GM19043 (cell line): ENCODE data around the gene H2BK1.

Experiments used
- ATAC-seq: cut with Tn5 transposase; IDR thresholded peaks from one replicate; pipeline ENCODE4 v1.9.1; 2021; ENCODE audit warnings: low read depth; ENCODE audit not compliant: unreplicated experiment

H2BK1 gene

DNA sequence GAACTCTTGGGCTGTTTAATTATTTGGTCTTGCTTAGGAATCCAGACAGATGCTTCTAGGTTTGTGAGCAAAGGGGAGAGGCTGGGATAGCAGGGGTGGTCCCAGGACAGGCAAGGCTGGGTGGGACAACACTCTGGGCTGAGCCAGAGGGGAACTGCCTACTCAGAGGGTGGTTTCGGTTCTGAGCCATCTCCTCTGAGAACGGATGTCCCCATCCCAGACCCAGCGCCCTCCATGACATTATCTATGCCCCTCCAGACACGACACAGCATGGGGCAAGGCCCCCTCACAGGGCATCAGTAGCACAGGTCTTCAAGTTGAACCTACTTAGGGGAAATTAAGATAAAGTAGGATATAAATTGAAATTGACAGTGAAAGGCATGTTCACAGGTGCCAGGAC, 30.3 kb downstream of the H2BK1 start:
- no peak for ATAC-seq

DNA sequence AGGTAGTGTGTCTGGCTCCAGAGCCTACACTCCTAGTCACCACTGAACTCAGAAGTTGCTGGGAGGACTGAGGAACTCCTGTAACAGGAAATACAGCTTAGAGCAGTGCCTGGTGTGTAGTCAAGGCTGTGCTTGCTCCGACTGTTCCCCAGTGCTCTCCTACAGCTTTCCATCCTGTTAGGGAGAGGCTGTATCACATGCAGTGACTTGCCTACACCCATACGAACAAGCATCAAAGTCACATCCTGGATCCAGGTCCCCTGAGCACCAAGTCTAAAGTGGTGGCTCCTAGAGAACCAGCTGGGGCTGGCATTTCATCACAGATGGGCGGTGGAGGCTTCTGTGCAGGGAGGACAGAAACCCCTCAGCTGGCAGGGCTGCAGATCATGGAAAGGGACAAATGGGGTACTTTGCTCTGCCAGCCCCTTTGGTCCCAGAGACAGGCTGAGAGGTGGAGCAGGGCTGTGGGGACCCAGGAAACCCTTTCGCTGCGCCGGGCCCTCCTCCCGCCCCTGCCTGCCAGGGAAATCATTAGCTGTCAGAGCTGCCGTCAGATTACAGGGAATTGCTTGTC, 30.9 kb downstream of the H2BK1 start:
- no peak for ATAC-seq

DNA sequence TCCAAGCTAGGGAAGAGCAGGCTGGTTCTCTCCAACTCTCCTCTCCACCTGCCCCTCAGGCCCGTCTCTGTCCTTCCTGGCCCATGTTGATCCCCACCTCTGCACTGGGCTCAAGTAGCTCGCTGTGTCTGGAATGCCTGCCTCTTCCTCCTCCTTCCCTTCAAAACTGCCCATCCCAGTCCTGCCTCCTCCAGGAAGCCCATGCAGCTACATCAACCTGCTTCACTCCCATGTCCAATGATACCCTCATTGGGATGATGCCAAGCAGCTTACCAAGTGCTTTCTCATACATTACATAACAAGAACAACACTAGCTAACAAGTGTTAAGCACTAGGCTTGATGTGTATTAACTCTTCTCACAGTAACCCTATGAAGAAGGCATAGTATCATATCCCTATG, 31.5 kb downstream of the H2BK1 start:
- ATAC-seq, result no peak

DNA sequence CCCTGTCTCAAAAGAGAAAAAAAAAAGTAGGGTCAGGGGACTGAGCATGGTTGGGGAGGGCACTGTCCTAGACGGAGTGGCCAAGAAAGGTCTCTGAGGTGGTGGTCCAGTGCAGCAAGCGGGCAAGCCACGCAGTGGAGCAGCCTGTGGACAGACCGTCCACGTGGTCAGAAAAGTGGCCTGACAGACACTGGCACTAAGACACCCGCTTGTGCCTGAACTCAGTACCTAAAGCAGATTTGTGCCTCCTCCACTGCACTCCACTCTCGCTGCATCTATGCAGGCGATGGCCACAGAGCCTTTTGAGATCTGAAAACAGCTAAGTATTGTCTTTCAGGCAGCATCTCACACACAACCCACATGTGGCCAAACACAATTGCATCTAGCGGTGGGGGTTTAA, 32.1 kb downstream of the H2BK1 start:
- ATAC-seq, result no peak

DNA sequence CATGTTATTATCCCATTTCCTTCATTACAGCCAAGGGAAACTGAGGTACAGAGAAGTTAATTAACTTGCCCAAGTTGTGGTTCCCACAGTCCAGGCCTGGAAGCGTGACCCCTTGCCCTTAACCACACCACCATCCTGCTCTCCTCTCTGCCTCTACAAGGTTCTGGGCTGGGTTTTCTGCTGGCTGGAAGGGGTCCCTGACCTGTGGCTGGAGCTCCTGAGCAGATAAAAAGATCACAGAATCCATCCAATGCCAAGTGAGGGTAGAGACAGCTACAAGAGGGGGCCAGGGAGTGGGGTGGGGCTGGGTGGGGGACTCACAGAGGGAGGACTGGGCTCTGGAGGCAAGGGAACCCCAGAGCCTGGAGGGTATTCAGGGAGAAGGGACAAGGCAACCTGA, 33.0 kb downstream of the H2BK1 start:
- ATAC-seq, result no peak

DNA sequence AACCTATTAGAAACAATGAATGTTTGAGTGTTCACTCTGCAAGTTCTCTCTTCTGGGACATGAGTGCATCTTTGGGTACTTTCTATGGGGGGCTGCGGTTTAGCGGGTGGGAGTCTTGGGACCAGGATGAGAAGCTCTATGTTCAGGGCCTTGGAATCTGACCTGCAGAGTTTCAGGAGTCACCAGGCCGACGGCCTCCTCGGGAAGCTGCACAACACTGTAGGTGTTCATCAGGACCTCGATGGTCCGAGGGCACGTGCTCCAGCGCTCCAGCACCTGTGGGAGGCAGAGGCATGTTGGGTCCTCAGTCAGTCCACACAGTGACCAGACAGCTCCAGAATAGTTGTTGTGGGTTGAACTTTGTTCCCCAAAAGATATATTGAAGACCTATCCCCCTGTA, 33.9 kb downstream of the H2BK1 start:
- ATAC-seq, result no peak

DNA sequence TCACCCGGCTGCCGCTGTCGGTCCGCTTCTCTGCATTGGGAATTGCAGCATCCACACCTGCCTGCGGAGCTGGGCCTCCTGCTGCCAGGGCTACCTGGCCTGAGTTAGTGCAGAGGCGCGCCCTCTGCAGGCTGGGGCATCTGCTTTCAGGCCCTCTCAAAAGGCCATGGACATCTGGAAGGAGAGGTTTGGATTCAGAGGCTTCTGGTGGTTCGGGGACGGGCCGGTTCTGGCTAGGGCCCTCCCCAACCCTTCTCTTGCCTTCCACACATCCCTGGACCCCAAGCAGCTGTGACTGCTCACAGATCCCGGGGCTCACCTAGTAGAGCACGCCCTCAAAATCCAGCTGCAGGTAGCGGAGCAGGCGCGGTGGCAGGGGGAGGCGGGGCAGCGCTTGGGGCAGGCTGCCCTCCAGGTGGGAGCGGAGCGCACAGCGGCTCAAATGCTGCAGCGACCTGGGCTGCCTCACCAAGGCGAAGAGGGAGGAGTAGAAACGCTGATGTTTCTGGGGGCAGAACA, 34.4 kb downstream of the H2BK1 start:
- ATAC-seq, result no peak

DNA sequence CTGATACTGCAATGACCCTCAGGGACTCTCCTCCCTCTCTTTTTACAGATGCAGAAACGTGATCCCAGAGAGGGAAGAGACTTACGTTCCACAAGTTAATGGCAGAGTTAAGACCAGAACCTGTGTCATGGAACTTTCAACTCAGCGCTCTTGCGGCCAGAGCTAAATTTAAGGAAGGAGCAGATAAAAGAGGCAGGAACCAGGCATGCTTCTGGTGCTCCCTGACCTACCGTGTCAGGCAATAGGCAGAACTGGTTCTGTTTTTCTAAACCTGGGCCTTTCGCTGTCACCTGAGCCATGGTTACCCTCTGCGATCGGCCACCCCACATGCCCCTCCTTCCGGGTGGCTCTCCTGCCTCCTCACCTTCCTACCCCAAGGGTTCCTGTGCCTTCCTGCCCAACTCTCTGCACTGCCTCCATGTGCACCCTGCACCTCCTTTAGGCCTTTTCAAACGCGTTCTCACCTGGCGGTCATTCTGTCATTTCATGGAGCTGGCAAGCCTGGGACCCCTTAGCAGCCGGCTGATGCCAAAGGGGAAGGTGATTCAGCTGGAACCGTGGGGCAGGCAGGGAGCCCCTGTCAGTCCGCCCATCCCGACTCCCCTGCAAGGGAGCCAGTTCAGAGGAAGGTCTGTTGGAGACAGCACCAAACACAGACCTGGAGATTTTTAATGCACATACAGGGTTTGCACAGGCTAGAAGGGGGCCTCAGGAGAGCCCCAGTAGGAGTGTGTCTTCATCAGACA, 35.1 kb downstream of the H2BK1 start:
- no peak for ATAC-seq

DNA sequence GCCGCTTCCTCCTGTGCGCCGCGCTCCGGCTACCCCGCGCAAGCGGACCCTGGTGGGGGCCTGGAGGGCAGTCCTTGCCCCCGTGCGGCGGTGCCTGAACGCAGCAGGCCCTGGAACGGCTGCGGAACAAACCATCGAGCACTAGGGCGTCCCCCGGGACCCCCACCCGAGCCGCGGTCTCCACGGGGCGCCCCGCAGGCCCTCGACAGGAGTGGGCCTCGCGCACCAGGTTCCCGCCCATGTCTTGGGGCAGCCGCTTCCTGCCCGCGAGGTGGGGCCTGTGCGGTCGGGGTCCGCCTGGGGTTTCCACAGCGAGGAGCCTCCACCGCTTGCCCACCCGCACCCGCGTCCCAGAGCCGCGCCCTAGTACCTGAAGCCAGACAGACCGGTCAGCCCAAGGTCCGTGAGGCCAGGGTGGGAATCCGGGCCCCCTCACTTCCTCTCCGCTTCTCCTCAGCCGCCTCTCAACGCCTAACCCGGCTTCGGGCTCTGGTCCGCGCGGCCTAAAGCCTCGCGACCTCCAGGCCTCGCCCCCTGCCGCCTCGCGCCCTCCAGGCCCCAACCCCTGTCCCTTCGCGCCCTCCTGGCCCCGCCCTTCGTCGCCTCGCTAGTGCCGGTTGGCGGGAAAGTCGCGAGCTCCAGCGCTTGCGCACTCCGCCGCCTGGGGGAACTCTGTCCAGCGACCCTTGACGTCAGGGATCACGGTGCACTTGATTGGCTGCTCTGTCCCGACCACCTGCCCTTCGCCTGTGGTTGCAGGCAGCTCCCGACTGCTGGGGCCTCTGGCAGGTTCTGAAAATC, 35.8 kb downstream of the H2BK1 start:
- ATAC-seq, result no peak

DNA sequence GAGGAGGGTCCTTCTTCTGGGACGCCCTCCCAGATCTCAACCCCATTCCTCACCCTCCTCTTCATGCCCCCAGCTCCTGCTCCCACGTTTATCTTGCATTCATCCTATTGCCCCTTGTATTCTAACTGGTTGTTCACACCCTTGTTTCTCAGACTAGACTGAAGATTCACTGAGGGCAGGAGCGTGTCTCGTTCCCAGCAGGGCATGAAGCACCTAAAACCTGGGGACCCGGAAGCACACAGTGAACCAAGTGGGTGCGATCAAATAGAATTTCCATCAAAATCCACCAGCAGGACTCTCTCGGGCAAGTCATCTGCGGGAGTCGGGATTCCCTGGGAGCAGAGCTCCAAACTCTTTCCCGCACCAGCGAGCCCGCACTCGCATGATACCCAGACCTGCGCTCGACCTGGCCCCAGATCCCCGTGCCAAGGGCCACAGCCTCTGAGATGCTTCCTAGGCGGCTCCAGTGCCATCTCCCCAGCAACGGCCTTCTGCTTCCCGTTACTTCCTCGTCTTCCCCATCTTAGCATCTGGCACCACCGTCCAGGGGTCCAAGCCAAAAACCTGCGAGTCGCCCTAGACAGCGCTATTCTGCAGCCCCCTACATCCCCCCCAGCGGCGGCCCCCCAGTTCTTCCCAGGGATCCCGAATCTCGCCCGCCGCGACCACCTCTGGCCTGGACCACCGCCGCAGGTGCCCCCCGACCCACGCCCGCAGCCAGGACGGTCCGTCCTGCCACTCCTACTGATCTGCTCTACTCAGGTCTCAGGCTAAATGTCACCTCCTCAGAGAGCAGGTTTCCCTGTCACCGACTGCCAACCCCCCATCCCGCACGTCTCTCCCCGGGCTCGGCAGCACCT, 36.7 kb downstream of the H2BK1 start:
- ATAC-seq, result no peak

DNA sequence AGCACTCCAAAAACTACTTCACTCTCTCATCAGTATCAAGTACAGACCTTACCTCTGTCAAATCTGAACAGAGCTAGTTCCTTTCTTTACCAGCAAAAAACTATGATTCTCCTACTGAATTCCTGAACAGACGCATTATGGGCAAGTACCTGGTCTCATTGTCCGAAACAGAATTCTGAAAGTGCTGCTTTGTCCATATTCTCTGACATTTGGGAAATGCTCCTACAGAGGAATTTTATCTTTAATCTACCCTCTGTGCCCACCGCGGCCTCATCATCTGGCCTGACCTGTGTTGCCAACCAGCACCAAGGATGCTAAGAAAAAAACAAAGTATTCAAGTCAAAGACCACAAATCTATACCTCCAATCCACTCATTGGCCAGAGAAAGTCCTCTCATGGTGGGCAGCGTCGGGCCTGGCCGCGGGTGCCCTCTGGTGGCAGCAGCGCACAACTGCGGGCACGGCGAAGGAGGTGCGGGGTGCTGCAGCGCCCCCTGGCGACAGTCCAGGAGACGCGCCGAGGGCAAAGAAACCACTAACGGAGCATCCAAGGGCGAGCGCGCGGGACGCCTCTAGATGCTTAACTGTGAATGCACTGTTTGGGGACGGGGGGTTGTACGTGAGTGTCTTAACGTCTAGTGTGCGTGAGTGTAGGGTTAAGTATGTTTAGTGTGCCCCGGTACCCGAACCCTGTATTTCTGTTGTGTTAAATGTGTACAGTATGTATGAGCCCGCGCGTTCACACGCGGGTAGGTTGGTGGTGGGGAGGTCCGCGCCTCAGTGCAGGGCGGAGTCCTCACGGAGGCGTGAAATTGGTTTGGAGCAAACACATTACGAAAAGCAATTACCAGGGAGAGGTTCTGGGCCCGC, 37.8 kb downstream of the H2BK1 start:
- ATAC-seq, result peak; percentile 67

DNA sequence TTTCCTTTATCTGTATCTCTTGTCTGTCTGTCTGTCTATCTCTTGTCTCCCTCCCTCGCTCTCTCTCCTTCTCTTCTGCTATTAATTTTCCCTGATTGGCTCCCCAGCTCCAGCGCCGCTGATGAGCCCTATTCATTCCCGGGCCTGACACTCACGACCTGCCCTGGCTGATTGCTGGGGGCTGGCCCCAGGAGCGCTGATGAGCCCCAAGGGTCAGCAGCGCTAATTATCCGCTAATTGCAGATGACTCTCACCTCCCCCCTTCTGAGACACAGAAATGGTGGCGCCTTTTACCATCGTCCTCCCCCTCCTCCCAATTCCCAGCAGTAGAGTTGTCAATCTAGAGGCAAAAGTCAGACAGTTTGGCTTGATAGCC, 41.5 kb downstream of the H2BK1 start:
- ATAC-seq, result no peak

DNA sequence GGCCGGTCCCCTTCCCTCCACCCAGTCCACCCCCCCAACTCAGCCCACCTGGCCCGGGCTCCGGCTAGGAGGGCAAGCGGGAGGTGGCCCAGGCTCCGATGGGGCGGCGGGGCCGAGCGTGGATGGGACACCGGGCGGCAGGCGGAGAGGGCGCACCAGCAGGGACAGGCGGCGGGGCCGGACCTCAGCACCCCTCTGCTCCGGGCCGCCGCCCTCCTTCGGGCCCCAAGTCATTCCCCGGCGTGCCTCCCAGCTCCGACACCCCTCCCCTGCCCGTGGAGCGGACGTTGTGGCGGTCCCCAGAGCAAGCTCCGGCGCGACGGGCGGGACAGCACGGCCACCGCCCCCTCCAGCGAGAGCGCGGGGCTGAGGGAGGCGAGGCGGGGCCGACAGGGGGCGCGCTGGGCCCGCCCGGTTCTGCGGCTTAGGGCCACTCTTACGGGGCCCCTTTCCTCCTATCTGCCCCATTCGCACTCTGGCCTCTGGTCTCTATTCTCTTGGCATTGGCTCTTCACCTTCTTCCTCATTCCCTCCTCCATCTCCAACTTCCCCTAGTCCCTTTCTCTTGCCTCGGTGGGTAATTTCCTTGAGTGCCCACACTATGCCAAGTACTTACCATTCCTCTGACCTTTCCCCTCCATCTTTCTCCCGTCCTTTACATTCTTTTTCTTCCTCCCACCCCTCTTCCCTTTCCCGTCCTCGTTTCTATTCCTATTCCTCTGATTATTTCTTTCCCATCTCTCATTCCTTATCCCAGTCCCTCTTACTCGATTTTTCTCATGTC, 42.1 kb downstream of the H2BK1 start:
- ATAC-seq, result no peak

DNA sequence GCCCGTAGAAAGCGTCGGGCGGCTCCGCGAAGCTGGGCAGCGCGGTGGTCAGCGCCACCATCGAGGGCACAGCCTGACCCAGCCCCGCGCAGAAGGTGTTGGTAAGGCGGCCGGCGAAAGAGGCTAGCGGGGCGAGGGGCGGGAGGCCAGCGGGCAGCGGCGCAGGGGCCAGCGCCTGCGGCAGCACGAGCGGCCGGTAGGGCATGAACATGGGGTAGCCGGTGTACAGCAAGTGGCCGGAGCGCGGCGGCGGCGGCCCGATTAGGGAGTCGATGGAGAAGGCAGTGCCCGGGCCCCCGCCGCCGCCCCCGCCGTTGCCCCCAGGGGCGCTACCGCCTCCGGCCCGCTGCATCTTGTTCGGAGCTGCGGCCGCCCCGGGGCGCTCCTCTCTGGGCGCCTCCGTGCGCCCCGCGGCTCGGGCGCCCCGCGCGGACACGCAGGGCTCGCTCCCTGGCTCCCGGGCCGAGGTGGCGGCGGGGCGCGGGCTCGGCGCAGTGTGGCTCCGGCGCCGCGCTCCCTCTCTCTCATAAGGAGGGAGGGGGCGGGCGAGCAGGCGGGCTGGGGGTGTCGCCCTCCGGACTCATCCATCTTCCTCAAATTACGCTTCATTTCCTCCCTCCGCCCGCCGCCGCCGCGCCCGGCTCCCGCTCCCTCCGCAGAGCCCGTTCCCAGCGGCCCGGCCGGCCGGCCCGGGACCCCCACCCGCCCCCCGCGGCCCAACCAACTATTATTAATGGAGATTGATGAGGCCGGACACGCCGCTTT, 42.9 kb downstream of the H2BK1 start, which contains the start of gene GBX1:
Gene GBX1, minus strand, starts transcription at position 498 of the 765 bp plus-strand sequence. Its CDS starts 146 bp downstream, at position 352.
- ATAC-seq, result no peak

DNA sequence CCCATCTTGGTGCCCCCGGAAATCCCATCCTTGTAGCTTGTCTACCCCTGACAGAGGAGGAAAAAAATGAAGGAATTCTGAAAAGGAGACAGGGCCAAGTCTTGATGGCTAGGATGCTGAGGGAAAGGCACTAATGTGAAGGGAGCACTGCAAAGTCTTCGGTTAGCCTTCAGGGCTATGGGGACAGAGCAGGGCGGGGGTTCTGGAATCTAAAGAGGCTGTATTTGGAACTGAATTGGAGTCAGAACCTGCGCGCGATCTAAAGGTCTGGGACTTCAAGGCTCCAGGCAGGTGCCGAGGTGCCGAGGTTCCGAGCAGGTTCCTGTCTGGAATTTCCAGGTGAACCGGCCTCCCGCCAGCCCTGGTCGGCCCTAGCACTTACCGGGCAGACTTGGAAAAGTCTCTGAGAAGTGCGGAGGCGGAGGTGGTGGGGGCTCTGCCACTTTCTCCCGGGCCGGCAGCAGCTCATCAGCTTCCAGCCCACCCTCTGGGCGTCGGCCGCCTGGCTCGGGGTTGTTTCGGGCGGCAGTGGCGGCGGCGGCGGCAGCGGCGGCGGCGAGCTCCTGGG, 43.6 kb downstream of the H2BK1 start:
- no peak for ATAC-seq

DNA sequence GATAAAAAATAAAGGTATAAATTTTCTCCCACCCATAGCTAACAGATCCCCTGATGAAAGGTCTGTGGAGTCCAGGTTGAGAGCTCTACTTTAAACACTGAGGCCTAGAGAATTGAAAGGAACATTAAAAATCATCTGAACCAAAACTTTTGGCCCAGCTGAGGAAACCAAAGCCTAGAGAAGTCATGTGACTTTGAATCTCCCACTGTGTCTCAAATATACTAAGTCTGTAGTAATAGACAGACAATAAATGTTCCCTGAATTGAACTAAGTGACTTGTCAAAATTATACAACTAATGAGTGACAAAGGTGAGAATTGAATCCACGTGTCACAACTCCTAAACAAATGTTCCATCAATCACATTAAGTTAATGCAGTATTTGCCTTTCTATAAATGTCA, 48.5 kb downstream of the H2BK1 start:
- no peak for ATAC-seq
